GM23248 (cell line): ENCODE measurements around the gene SLC25A22.

Experiments used
- EZH2 ChIP-seq: fragments of 200-600 bp; sonication (generic); IDR thresholded peaks from 2 replicates; pipeline ENCODE4 v1.6.1; 2018; ENCODE audit warnings: antibody characterized with exemption, mild to moderate bottlenecking; ENCODE audit not compliant: insufficient read depth, poor library complexity, severe bottlenecking
- EZH2phosphoT487 ChIP-seq: fragments of 200-600 bp; sonication (generic); IDR thresholded peaks from 2 replicates; pipeline ENCODE4 v1.6.1; 2018; ENCODE audit warnings: antibody characterized with exemption, moderate library complexity, mild to moderate bottlenecking, low read depth; ENCODE audit not compliant: insufficient read depth

DNA sequence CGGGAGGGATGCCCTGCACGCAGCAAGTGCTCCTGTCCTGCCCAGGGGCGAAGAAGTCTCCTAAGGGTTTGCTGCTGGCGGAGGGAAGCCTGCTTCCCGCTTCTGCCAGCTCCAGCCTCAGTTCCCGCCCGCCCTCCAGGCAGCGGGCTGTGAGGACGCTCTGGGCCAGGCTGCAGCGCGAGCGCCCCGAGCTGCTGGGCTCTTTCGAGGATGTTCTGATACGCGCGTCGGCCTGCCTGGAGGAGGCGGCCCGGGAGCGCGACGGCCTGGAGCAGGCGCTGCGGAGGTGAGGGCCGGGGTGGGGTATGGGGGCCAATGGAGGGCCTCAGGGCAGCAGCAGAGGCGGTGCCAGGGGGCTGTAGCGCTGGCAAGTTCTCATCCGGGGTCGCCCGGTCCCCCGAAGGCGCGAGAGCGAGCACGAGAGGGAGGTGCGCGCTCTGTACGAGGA lies 31.8 kb upstream of the SLC25A22 start:
- 0 out of 2 replicates have a peak, but pooled peaks have one; percentile 36 for TF ChIP-seq EZH2phosphoT487
- peak; percentile 9 for TF ChIP-seq EZH2
